GM23338 (cell line): ENCODE measurements around the gene MAPT.

Experiments used
- CREB1 ChIP-seq: fragments of 250-450 bp; sonication (Bioruptor Pico); IDR thresholded peaks from 2 replicates; pipeline ENCODE4 v1.5.0; 2020; ENCODE audit warnings: low read depth, mild to moderate bottlenecking, moderate library complexity
- CTCF ChIP-seq, 2 experiments: fragments of 200-600 bp in 1 of 2; sonication (generic) in 1 of 2; conservative IDR thresholded peaks; 2 replicates each; pipeline versions ENCODE4 v1.5.1 to v1.6.1; 2016 to 2017; ENCODE audit warnings: antibody characterized with exemption in 2 of 2, low read depth in 2 of 2, mild to moderate bottlenecking in 2 of 2, moderate library complexity in 1 of 2
- EZH2 ChIP-seq: fragments of 200-600 bp; sonication (generic); IDR thresholded peaks from one replicate; pipeline ENCODE4 v1.8.0; 2017; ENCODE audit warnings: antibody characterized with exemption, mild to moderate bottlenecking, low read depth; ENCODE audit not compliant: unreplicated experiment
- EZH2phosphoT487 ChIP-seq: fragments of 200-600 bp; sonication (generic); IDR thresholded peaks from one replicate; pipeline ENCODE4 v1.8.1; 2018; ENCODE audit warnings: antibody characterized with exemption; ENCODE audit not compliant: unreplicated experiment
- NANOG ChIP-seq: IDR thresholded peaks from 2 replicates; pipeline ENCODE4 v1.6.1; 2016; ENCODE audit warnings: antibody characterized with exemption, borderline replicate concordance
- POLR2AphosphoS5 ChIP-seq: IDR thresholded peaks from 2 replicates; pipeline ENCODE4 v1.6.1; 2016; ENCODE audit warnings: antibody characterized with exemption, low read depth
- STAT1 ChIP-seq: IDR thresholded peaks from one replicate; pipeline ENCODE4 v1.6.1; 2016; ENCODE audit warnings: antibody characterized with exemption; ENCODE audit not compliant: unreplicated experiment
- ZNF114 ChIP-seq: fragments of 250-450 bp; sonication (Bioruptor Pico); IDR thresholded peaks from 2 replicates; pipeline ENCODE4 v1.5.0; 2020; ENCODE audit warnings: mild to moderate bottlenecking, moderate library complexity
- TF ChIP-seq, protein P1 (sequence below): IDR thresholded peaks from one replicate; pipeline ENCODE4 v1.6.1; 2018; ENCODE audit warnings: antibody characterized with exemption; ENCODE audit not compliant: unreplicated experiment
- TF ChIP-seq, protein P2 (sequence below): fragments of 250-450 bp; sonication (Bioruptor Pico); IDR thresholded peaks from 2 replicates; pipeline ENCODE4 v1.5.0; 2020; ENCODE audit warnings: mild to moderate bottlenecking, moderate library complexity

GRCh38 chr17:45942284-45942683 lies 47.9 kb downstream of the MAPT start:
- TF ChIP-seq CTCF (conservative IDR thresholded peaks at IDR 0.05; ENCODE audit: low read depth in 2 of 2) (no peak), EZH2 (no peak), POLR2AphosphoS5 (no peak), CREB1 (no peak), EZH2phosphoT487 (no peak), STAT1 (no peak), NANOG (no peak), ZNF114 (CRISPR knock-in tag) (no peak)
- TF ChIP-seq, protein P1, sequence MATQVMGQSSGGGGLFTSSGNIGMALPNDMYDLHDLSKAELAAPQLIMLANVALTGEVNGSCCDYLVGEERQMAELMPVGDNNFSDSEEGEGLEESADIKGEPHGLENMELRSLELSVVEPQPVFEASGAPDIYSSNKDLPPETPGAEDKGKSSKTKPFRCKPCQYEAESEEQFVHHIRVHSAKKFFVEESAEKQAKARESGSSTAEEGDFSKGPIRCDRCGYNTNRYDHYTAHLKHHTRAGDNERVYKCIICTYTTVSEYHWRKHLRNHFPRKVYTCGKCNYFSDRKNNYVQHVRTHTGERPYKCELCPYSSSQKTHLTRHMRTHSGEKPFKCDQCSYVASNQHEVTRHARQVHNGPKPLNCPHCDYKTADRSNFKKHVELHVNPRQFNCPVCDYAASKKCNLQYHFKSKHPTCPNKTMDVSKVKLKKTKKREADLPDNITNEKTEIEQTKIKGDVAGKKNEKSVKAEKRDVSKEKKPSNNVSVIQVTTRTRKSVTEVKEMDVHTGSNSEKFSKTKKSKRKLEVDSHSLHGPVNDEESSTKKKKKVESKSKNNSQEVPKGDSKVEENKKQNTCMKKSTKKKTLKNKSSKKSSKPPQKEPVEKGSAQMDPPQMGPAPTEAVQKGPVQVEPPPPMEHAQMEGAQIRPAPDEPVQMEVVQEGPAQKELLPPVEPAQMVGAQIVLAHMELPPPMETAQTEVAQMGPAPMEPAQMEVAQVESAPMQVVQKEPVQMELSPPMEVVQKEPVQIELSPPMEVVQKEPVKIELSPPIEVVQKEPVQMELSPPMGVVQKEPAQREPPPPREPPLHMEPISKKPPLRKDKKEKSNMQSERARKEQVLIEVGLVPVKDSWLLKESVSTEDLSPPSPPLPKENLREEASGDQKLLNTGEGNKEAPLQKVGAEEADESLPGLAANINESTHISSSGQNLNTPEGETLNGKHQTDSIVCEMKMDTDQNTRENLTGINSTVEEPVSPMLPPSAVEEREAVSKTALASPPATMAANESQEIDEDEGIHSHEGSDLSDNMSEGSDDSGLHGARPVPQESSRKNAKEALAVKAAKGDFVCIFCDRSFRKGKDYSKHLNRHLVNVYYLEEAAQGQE: no peak
- TF ChIP-seq, protein P2, sequence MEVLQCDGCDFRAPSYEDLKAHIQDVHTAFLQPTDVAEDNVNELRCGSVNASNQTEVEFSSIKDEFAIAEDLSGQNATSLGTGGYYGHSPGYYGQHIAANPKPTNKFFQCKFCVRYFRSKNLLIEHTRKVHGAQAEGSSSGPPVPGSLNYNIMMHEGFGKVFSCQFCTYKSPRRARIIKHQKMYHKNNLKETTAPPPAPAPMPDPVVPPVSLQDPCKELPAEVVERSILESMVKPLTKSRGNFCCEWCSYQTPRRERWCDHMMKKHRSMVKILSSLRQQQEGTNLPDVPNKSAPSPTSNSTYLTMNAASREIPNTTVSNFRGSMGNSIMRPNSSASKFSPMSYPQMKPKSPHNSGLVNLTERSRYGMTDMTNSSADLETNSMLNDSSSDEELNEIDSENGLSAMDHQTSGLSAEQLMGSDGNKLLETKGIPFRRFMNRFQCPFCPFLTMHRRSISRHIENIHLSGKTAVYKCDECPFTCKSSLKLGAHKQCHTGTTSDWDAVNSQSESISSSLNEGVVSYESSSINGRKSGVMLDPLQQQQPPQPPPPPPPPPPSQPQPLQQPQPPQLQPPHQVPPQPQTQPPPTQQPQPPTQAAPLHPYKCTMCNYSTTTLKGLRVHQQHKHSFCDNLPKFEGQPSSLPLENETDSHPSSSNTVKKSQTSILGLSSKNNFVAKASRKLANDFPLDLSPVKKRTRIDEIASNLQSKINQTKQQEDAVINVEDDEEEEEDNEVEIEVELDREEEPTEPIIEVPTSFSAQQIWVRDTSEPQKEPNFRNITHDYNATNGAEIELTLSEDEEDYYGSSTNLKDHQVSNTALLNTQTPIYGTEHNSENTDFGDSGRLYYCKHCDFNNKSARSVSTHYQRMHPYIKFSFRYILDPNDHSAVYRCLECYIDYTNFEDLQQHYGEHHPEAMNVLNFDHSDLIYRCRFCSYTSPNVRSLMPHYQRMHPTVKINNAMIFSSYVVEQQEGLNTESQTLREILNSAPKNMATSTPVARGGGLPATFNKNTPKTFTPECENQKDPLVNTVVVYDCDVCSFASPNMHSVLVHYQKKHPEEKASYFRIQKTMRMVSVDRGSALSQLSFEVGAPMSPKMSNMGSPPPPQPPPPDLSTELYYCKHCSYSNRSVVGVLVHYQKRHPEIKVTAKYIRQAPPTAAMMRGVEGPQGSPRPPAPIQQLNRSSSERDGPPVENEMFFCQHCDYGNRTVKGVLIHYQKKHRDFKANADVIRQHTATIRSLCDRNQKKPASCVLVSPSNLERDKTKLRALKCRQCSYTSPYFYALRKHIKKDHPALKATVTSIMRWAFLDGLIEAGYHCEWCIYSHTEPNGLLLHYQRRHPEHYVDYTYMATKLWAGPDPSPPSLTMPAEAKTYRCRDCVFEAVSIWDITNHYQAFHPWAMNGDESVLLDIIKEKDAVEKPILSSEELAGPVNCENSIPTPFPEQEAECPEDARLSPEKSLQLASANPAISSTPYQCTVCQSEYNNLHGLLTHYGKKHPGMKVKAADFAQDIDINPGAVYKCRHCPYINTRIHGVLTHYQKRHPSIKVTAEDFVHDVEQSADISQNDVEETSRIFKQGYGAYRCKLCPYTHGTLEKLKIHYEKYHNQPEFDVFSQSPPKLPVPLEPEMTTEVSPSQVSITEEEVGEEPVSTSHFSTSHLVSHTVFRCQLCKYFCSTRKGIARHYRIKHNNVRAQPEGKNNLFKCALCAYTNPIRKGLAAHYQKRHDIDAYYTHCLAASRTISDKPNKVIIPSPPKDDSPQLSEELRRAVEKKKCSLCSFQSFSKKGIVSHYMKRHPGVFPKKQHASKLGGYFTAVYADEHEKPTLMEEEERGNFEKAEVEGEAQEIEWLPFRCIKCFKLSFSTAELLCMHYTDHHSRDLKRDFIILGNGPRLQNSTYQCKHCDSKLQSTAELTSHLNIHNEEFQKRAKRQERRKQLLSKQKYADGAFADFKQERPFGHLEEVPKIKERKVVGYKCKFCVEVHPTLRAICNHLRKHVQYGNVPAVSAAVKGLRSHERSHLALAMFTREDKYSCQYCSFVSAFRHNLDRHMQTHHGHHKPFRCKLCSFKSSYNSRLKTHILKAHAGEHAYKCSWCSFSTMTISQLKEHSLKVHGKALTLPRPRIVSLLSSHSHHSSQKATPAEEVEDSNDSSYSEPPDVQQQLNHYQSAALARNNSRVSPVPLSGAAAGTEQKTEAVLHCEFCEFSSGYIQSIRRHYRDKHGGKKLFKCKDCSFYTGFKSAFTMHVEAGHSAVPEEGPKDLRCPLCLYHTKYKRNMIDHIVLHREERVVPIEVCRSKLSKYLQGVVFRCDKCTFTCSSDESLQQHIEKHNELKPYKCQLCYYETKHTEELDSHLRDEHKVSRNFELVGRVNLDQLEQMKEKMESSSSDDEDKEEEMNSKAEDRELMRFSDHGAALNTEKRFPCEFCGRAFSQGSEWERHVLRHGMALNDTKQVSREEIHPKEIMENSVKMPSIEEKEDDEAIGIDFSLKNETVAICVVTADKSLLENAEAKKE (CRISPR knock-in tag): no peak
